ENCODE results near the gene ITLN1.

DNA sequence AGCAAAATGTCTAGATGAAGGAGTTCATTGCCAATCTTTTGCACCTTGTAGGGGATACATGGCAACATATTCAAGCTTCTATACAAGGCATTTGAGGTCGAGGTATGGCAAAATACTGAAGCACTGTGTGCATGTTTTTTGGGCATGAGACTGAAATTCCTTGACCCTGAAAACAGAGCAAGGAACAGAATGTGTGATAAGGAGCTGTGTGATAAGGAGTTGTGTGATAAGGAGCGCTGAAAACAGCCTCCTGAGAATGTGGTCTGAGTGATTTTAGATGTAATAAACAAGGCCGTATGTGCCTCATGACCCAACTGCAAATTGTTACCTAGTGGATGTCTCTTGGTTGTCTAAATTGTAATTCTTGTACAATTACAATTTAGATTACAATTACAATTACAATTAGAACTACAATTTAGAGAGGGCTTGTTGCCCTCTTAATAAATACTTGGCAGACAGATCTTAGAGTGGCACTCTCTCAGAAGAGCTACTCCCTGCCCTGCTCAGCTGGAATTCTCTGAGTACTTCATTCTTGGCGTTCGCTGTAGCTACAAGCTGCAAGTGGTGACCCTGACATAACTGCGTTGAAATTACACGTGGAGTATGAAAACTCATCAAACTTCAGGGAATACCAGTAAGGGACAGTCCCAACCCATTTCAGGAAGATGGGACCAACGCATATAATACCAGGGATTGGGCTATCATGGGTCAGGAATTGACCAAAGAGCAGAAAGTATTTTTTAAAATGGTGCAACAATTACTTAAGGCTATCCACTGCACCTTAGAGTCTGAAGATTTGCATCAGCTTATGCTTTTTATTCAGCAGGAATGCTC is 20.0 kb upstream of the ITLN1 start:
- TF ChIP-seq, protein P1, sequence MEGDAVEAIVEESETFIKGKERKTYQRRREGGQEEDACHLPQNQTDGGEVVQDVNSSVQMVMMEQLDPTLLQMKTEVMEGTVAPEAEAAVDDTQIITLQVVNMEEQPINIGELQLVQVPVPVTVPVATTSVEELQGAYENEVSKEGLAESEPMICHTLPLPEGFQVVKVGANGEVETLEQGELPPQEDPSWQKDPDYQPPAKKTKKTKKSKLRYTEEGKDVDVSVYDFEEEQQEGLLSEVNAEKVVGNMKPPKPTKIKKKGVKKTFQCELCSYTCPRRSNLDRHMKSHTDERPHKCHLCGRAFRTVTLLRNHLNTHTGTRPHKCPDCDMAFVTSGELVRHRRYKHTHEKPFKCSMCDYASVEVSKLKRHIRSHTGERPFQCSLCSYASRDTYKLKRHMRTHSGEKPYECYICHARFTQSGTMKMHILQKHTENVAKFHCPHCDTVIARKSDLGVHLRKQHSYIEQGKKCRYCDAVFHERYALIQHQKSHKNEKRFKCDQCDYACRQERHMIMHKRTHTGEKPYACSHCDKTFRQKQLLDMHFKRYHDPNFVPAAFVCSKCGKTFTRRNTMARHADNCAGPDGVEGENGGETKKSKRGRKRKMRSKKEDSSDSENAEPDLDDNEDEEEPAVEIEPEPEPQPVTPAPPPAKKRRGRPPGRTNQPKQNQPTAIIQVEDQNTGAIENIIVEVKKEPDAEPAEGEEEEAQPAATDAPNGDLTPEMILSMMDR (optimal IDR thresholded peaks at IDR 0.05 in 1 of 3, IDR thresholded peaks at IDR 0.05 in 1 of 3, conservative IDR thresholded peaks at IDR 0.05 in 1 of 3; ENCODE audit: extremely low read depth in 1 of 3, insufficient read depth in 2 of 3, low read length in 3 of 3): no peak
- no peak for TF ChIP-seq EZH2 (IDR thresholded peaks at IDR 0.05; ENCODE audit: low read length)

Measured in keratinocyte (primary cell).